PC-3 (cell line): ENCODE measurements around the gene C11orf24. TPM values are rescaled to one million over a fixed set of nuclear protein-coding genes. Genes with fewer than 3 reads are reported as not detected.

Source experiments
- ATAC-seq: fragments of 200-7000 bp; cut with Tn5 transposase; 2 replicates; pipeline ENCODE4 v1.9.1; 2020; ENCODE audit warnings: mild to moderate bottlenecking, moderate library complexity
- BruUV-seq: library from RNA; stranded (reverse); fragments of 400-500 nt; replicated peaks from 2 replicates; lab custom pipeline; 2021; lab: Mats Ljungman, UMichigan
- CTCF ChIA-PET: fragments of 300-600 bp; sonication (Branson Sonifier 250); formaldehyde crosslinking; loops from one replicate; lab custom pipeline; 2022; ENCODE audit warnings: antibody characterized with exemption; lab: Charles Lee
- POLR2A ChIA-PET: fragments of 300-600 bp; sonication (Branson Sonifier 250); formaldehyde crosslinking; loops from one replicate; lab custom pipeline; 2022; ENCODE audit warnings: antibody characterized with exemption; ENCODE audit not compliant: unreplicated experiment; lab: Charles Lee
- DNase-seq: peaks from one replicate; pipeline ENCODE4 v3.0.0-alpha.2; 2015
- H2AFZ ChIP-seq: fragments of 300-600 bp; sonication (generic); 2 replicates; pipeline ENCODE4 v1.6.0; 2016; ENCODE audit warnings: antibody characterized with exemption, low read length
- H3F3A ChIP-seq: fragments of 300-600 bp; sonication (generic); one replicate; pipeline ENCODE4 v1.6.0; 2017; ENCODE audit warnings: antibody characterized with exemption, low read length, control low read depth, mild to moderate bottlenecking; ENCODE audit not compliant: unreplicated experiment
- H3K27ac ChIP-seq: fragments of 300-600 bp; sonication (generic); 2 replicates; pipeline ENCODE4 v1.5.1; 2016; ENCODE audit warnings: mild to moderate bottlenecking, low read length
- H3K27me3 ChIP-seq: fragments of 300-600 bp; sonication (generic); 2 replicates; pipeline ENCODE4 v1.6.1; 2016; ENCODE audit warnings: low read length, mixed read lengths
- H3K36me3 ChIP-seq: fragments of 300-600 bp; sonication (generic); 2 replicates; pipeline ENCODE4 v1.6.1; 2016; ENCODE audit warnings: low read depth, mixed run types, low read length, mixed read lengths
- H3K4me1 ChIP-seq: fragments of 300-600 bp; sonication (generic); 2 replicates; pipeline ENCODE4 v1.5.1; 2016; ENCODE audit warnings: low read length; ENCODE audit not compliant: insufficient read depth
- H3K4me2 ChIP-seq: fragments of 300-600 bp; sonication (generic); 2 replicates; pipeline ENCODE4 v1.6.0; 2016; ENCODE audit warnings: low read length
- H3K4me3 ChIP-seq: fragments of 300-600 bp; sonication (generic); 2 replicates; pipeline ENCODE4 v1.5.1; 2016; ENCODE audit warnings: mild to moderate bottlenecking, low read length, mixed read lengths
- H3K79me2 ChIP-seq: fragments of 300-600 bp; sonication (generic); 2 replicates; pipeline ENCODE4 v1.6.1; 2017; ENCODE audit warnings: low read length, mixed read lengths
- H3K9ac ChIP-seq: fragments of 300-600 bp; sonication (generic); 2 replicates; pipeline ENCODE4 v1.6.0; 2016; ENCODE audit warnings: mild to moderate bottlenecking, low read length
- H3K9me2 ChIP-seq: fragments of 300-600 bp; sonication (generic); replicated peaks from 2 replicates; pipeline ENCODE4 v1.6.1; 2016; ENCODE audit warnings: mixed run types, low read length, mixed read lengths
- H3K9me3 ChIP-seq: fragments of 300-600 bp; sonication (generic); 2 replicates; pipeline ENCODE4 v1.6.1; 2016; ENCODE audit warnings: low read length, mixed read lengths
- H4K20me1 ChIP-seq: fragments of 300-600 bp; sonication (generic); 2 replicates; pipeline ENCODE4 v1.6.1; 2016; ENCODE audit warnings: low read length, mixed read lengths
- EZH2 ChIP-seq: fragments of 300-600 bp; sonication (generic); IDR thresholded peaks from one replicate; pipeline ENCODE4 v1.6.1; 2017; ENCODE audit warnings: antibody characterized with exemption, mild to moderate bottlenecking, low read length; ENCODE audit not compliant: unreplicated experiment
- EZH2phosphoT487 ChIP-seq: fragments of 300-600 bp; sonication (generic); IDR thresholded peaks from 2 replicates; pipeline ENCODE4 v1.6.1; 2018; ENCODE audit warnings: mild to moderate bottlenecking, antibody characterized with exemption, low read length, borderline replicate concordance
- intact Hi-C: fragments of 100-400 bp; cut with micrococcal nuclease; formaldehyde crosslinking; loops from 2 replicates; pipeline ENCODE4 v1.9.0; 2023
- total RNA-seq: library from RNA; depleted of rRNA; stranded (reverse); fragments of >200 nt; gene quantifications from 2 replicates; pipeline ENCODE4 v1.2.3, GENCODE V29; 2014
- TF ChIP-seq, protein P1 (sequence below): fragments of 300-600 bp; sonication (generic); conservative IDR thresholded peaks from 2 replicates; pipeline ENCODE4 v1.5.1; 2017; ENCODE audit warnings: antibody characterized with exemption, low read depth, mild to moderate bottlenecking, low read length

Gene C11orf24
- total RNA-seq, 1 experiment from 2014 or later, result 75.9 TPM

DNA sequence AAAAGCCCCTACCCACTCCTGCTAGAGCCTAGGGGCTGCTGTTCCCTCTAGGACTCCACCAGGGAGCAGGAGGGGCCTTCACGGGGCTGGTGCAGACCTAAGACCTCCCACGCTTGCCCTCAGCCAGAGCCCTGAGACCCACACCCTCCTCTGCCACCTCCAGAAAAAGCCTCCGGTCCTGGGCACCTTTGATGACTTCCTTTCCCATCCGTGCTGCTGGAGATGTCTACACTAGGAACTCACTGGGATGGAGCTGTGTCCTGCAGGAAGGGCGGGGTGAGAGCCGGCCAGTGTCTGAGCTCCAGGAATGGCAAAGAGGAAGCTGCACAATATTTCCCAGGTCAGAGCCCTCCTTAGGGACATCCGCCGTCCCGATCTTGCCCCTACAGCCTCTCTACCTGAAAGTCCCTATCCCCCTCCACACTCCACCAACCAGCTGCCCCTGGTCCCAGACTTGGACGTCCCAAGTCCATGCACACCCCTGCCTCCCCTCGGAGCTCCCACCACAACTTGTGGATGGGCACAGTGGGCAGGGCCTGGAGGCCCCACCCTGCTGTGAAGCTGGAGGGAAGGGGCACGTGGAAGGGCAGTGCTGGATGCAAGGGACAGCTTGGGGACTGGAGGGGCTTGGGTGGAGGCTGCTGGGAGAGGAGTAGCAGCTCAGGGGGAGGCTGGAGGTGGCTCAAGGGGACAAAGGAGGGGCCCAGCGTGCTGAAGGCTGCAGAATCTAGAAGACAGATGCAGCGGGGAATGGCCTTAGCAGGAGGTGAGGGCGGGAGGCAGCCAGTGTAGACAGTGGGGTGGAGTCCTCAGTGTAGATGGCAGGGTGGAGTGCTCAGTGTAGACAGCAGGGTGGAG is 27.1 kb upstream of the C11orf24 start:
- H3K27ac ChIP-seq, result no peak overlapping the region
- ChIA-PET POLR2A (interaction anchor here (0.6 kb wide), 1 partner anchor 81 kb away, joined by 4 read pairs; no protein-coding TSS in a partner anchor), CTCF (interaction anchor here (0.5 to 1.6 kb wide), 7 partner anchors 22 to 897 kb away, joined by 3 to 7 read pairs (median 4); partner anchors contain the start of genes C11orf24 and PPP1CA)
- H3K27me3 ChIP-seq, result no peaks in the 10 kb centered on the region
- no TSS peak for BruUV-seq
- H3K36me3 ChIP-seq, result peaks cover 1% of the 10 kb centered on the region; the same call in 1 of the 2 replicates
- no peak overlapping the region for H3K9ac ChIP-seq
- ATAC-seq, result no peak
- peak overlapping the region; percentile 89 for H2AFZ ChIP-seq
- H3K4me2 ChIP-seq, result peak overlapping the region; percentile 80; the same call in 1 of the 2 replicates
- intact Hi-C loops, result no loop called here
- peaks cover 5% of the 10 kb centered on the region for H3K9me3 ChIP-seq
- no peak overlapping the region for H3K4me3 ChIP-seq
- no peaks in the 10 kb centered on the region for H4K20me1 ChIP-seq
- TF ChIP-seq EZH2phosphoT487, result no peak
- TF ChIP-seq EZH2, result no peak
- TF ChIP-seq, protein P1, sequence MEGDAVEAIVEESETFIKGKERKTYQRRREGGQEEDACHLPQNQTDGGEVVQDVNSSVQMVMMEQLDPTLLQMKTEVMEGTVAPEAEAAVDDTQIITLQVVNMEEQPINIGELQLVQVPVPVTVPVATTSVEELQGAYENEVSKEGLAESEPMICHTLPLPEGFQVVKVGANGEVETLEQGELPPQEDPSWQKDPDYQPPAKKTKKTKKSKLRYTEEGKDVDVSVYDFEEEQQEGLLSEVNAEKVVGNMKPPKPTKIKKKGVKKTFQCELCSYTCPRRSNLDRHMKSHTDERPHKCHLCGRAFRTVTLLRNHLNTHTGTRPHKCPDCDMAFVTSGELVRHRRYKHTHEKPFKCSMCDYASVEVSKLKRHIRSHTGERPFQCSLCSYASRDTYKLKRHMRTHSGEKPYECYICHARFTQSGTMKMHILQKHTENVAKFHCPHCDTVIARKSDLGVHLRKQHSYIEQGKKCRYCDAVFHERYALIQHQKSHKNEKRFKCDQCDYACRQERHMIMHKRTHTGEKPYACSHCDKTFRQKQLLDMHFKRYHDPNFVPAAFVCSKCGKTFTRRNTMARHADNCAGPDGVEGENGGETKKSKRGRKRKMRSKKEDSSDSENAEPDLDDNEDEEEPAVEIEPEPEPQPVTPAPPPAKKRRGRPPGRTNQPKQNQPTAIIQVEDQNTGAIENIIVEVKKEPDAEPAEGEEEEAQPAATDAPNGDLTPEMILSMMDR, result no peak
- peaks cover 16% of the 10 kb centered on the region for H3K4me1 ChIP-seq
- no peaks in the 10 kb centered on the region for H3K79me2 ChIP-seq
- DNase-seq, result no peak
- H3K9me2 ChIP-seq, result no peaks in the 10 kb centered on the region
- H3F3A ChIP-seq, result no peaks in the 10 kb centered on the region

- no TSS peak for BruUV-seq
- Histone ChIP-seq H4K20me1 (no peaks in the 10 kb centered on the region), H3K36me3 (no peaks in the 10 kb centered on the region), H3K9me3 (no peaks in the 10 kb centered on the region), H3K4me3 (peak overlapping the region; percentile 52), H2AFZ (peak overlapping the region; percentile 89), H3K4me2 (peak overlapping the region; percentile 80), H3K79me2 (no peaks in the 10 kb centered on the region), H3K4me1 (peaks cover 16% of the 10 kb centered on the region), H3K27me3 (no peaks in the 10 kb centered on the region), H3K9me2 (no peaks in the 10 kb centered on the region), H3K9ac (peak overlapping the region; percentile 19), H3F3A (no peaks in the 10 kb centered on the region), H3K27ac (no peak overlapping the region)
- ChIA-PET POLR2A (interaction anchor here (0.6 kb wide), 1 partner anchor 80 kb away, joined by 4 read pairs; no protein-coding TSS in a partner anchor), CTCF (interaction anchor here (0.6 to 1.6 kb wide), 4 partner anchors 21 to 213 kb away, joined by 3 to 7 read pairs (median 4); partner anchors contain the start of gene C11orf24)
- peak; percentile 89 for DNase-seq
- no peak for TF ChIP-seq EZH2
- TF ChIP-seq, protein P1, result peak; percentile 98
- peak; percentile 97 for ATAC-seq
- intact Hi-C loops, result loop anchor here (1.0 kb wide), 3 partner anchors 27 to 89 kb away; partner anchors contain the start of gene C11orf24
Observed at GRCh38 chr11:68297812-68298658, 26.3 kb upstream of the C11orf24 start.
